ENCODE results near the gene MRPS9.

Gene MRPS9

GRCh38 chr2:105110295-105110829 is 72.5 kb downstream of the MRPS9 start:
- no peak for DNase-seq (ENCODE audit: insufficient read length)
- no peak for FAIRE-seq

DNA sequence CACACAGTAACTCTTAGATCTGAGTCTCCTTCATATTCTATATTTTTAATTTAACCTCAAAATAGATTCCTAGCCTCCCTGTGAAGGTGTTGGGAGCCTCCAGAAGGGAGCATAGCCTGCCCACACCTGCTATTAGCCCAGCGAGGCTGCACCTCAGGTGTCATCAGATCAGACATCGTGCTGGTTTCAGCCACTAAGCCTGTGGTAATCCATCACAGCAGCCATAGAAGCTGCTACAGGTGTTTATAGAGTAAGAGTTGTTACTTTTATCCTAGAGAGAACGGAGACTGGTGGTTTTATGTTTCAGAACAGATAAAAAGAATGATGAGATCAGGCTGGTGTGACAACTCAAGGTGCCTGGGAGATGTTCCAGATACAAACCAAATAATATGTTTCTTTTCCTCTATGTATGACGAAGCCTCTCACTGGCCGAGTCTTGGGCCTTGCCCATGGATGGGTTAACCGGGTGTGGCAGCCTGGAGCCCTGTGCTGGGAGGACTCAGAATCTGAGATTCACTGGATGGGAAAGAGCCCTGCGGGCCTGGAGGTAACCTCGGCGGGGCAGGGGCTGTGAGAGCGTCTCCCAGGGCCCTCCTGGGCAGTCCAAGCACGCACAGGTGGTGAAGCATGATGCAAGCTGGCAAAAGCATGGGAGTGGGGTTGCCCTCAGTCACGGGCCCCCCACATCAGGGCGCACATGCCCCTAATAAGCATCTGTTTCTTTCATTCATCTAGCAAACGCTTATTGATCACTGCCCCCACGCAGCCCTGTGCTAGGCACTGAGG is 73.7 kb downstream of the MRPS9 start:
- FAIRE-seq (no peak), DNase-seq (ENCODE audit: insufficient read length) (no peak)
- TF ChIP-seq POLR2A (IDR thresholded peaks at IDR 0.05; ENCODE audit: low read depth, low read length) (no peak), POLR2AphosphoS5 (IDR thresholded peaks at IDR 0.05; ENCODE audit: low read depth, low read length) (no peak), TAF1 (IDR thresholded peaks at IDR 0.05; ENCODE audit: borderline replicate concordance, low read depth, low read length) (no peak)

More at GRCh38 chr2:105110295-105110829, 72.5 kb downstream of the MRPS9 start:
- TF ChIP-seq POLR2AphosphoS5 (IDR thresholded peaks at IDR 0.05; ENCODE audit: low read depth, low read length) (no peak), POLR2A (IDR thresholded peaks at IDR 0.05; ENCODE audit: low read depth, low read length) (no peak), TAF1 (IDR thresholded peaks at IDR 0.05; ENCODE audit: borderline replicate concordance, low read depth, low read length) (no peak)

GRCh38 chr2:105112345-105112744 is 74.5 kb downstream of the MRPS9 start:
- FAIRE-seq (no peak), DNase-seq (ENCODE audit: insufficient read length) (no peak)
- TF ChIP-seq POLR2AphosphoS5 (IDR thresholded peaks at IDR 0.05; ENCODE audit: low read depth, low read length) (no peak), POLR2A (IDR thresholded peaks at IDR 0.05; ENCODE audit: low read depth, low read length) (no peak), TAF1 (IDR thresholded peaks at IDR 0.05; ENCODE audit: borderline replicate concordance, low read depth, low read length) (no peak)

GRCh38 chr2:105113616-105114291 is 75.9 kb downstream of the MRPS9 start:
- FAIRE-seq (no peak), DNase-seq (ENCODE audit: insufficient read length) (no peak)
- TF ChIP-seq POLR2AphosphoS5 (IDR thresholded peaks at IDR 0.05; ENCODE audit: low read depth, low read length) (no peak), POLR2A (IDR thresholded peaks at IDR 0.05; ENCODE audit: low read depth, low read length) (no peak), TAF1 (IDR thresholded peaks at IDR 0.05; ENCODE audit: borderline replicate concordance, low read depth, low read length) (no peak)

DNA sequence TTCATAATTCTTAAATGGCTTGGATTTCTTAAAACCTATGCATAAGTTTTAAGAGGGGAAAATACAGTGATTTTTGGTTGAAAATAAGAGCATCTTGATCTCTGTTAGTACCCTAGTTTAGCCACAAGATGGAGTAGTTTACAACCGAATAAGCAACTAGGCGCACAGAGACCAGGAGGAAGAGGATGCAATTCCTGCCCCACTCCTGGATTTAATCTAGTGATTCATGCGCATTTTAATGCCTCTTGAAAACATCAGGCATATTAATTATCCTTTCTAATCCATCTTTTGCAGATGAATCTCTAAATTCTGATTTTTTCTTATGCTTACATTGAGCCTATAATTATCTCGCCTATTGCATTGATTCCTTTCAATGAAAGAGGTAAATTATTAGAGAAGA is 76.7 kb downstream of the MRPS9 start:
- FAIRE-seq, result peak; percentile 80
- TF ChIP-seq TAF1 (IDR thresholded peaks at IDR 0.05; ENCODE audit: borderline replicate concordance, low read depth, low read length) (no peak), POLR2AphosphoS5 (IDR thresholded peaks at IDR 0.05; ENCODE audit: low read depth, low read length) (no peak), POLR2A (IDR thresholded peaks at IDR 0.05; ENCODE audit: low read depth, low read length) (no peak)
- no peak for DNase-seq (ENCODE audit: insufficient read length)

DNA sequence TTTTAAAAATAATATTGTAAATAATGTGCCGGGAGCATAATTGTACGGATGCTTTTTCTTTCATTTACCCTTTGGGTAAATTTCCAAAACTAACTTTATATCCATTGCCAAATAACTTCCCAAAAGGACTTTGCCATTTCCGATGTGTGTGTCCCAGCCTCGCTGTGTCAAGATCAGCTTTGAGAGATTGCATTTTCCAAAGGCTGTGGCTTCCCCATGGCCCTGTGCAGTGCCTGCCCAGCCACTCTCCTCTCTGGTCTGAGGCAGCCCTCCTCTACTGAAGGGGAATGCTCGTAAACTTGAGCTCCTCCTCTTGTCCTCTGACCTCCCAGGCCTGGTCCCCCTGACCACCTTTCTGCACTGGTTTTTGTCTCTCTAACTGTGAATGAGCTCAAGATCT is 78.5 kb downstream of the MRPS9 start:
- no peak for FAIRE-seq
- TF ChIP-seq POLR2AphosphoS5 (IDR thresholded peaks at IDR 0.05; ENCODE audit: low read depth, low read length), result no peak
- TF ChIP-seq TAF1 (IDR thresholded peaks at IDR 0.05; ENCODE audit: borderline replicate concordance, low read depth, low read length), result no peak
- no peak for TF ChIP-seq POLR2A (IDR thresholded peaks at IDR 0.05; ENCODE audit: low read depth, low read length)
- DNase-seq (ENCODE audit: insufficient read length), result no peak

- FAIRE-seq (no peak), DNase-seq (ENCODE audit: insufficient read length) (no peak)
- TF ChIP-seq POLR2A (IDR thresholded peaks at IDR 0.05; ENCODE audit: low read depth, low read length), result no peak
- no peak for TF ChIP-seq TAF1 (IDR thresholded peaks at IDR 0.05; ENCODE audit: borderline replicate concordance, low read depth, low read length)
- no peak for TF ChIP-seq POLR2AphosphoS5 (IDR thresholded peaks at IDR 0.05; ENCODE audit: low read depth, low read length)
Measured at GRCh38 chr2:105117565-105117964, 79.7 kb downstream of the MRPS9 start.

DNA sequence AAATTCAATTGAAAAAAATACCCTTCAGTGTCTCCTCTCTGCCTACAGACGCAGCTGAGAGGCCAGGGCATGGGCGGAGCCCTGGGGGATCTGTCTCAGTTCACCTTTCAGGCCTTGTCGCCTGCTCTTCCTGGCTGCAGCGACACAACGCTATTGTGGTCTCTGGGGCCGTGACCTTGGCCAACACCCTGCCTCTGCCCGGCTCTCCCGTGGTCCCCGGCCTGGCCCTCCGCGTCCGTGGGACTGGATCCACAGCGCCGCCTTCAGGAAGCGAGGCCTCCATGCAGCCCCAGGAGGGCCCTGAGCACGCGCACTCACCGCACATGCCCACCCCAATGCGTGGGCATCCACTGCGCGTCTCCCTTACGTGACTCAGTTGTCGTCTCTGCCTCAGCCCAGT is 81.1 kb downstream of the MRPS9 start:
- DNase-seq (ENCODE audit: insufficient read length) (no peak), FAIRE-seq (no peak)

DNA sequence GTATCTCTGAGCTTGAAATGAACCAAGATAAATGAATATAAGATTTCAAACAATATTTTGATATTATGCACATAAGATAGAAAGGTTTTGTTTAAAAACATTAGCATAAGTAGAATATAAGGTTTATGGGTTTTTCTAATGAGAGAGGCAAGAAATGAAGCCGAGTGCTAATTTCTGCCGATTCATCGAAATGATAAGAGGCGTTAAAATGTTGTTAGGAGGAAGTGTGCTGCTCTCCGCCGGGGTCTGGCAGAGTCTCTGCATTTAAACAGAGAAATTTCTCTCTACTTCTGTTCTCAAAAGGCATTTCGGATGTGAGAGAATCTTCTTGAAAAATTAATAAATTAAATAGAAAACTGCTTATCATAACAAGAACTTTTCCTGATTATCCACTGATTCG is 83.6 kb downstream of the MRPS9 start:
- TF ChIP-seq TAF1 (IDR thresholded peaks at IDR 0.05; ENCODE audit: borderline replicate concordance, low read depth, low read length) (no peak), POLR2A (IDR thresholded peaks at IDR 0.05; ENCODE audit: low read depth, low read length) (no peak), POLR2AphosphoS5 (IDR thresholded peaks at IDR 0.05; ENCODE audit: low read depth, low read length) (no peak)
- FAIRE-seq (no peak), DNase-seq (ENCODE audit: insufficient read length) (no peak)

More for the DNA sequence above, 81.1 kb downstream of the MRPS9 start:
- TF ChIP-seq POLR2AphosphoS5 (IDR thresholded peaks at IDR 0.05; ENCODE audit: low read depth, low read length) (no peak), POLR2A (IDR thresholded peaks at IDR 0.05; ENCODE audit: low read depth, low read length) (no peak), TAF1 (IDR thresholded peaks at IDR 0.05; ENCODE audit: borderline replicate concordance, low read depth, low read length) (no peak)

GRCh38 chr2:105125428-105125827 is 87.6 kb downstream of the MRPS9 start:
- DNase-seq (ENCODE audit: insufficient read length) (no peak), FAIRE-seq (no peak)
- TF ChIP-seq POLR2A (IDR thresholded peaks at IDR 0.05; ENCODE audit: low read depth, low read length), result no peak

- no peak for TF ChIP-seq POLR2AphosphoS5 (IDR thresholded peaks at IDR 0.05; ENCODE audit: low read depth, low read length)
- FAIRE-seq (no peak), DNase-seq (ENCODE audit: insufficient read length) (no peak)
Measured at GRCh38 chr2:105125920-105126319, 88.1 kb downstream of the MRPS9 start.

GRCh38 chr2:105126336-105126735 is 88.5 kb downstream of the MRPS9 start:
- FAIRE-seq (no peak), DNase-seq (ENCODE audit: insufficient read length) (no peak)
- TF ChIP-seq POLR2A (IDR thresholded peaks at IDR 0.05; ENCODE audit: low read depth, low read length) (no peak), POLR2AphosphoS5 (IDR thresholded peaks at IDR 0.05; ENCODE audit: low read depth, low read length) (no peak), TAF1 (IDR thresholded peaks at IDR 0.05; ENCODE audit: borderline replicate concordance, low read depth, low read length) (no peak)
